Heart left ventricle (tissue), 16 donors: ENCODE data around the gene ACCS. TPM values are rescaled to one million over a fixed set of nuclear protein-coding genes. Genes with fewer than 3 reads are reported as not detected.

Source experiments
- ATAC-seq, 4 donors: fragments of 200-7000 bp; cut with Tn5 transposase; one replicate each; pipeline ENCODE4 v1.9.1; 2020 to 2022; ENCODE audit warnings: moderate library complexity in 4 of 4, mild to moderate bottlenecking in 3 of 4, moderate number of reproducible peaks in 1 of 4
- DNase-seq, 5 donors: peaks; one replicate each; pipeline ENCODE4 v3.0.0-alpha.2; 2020
- H3K27ac ChIP-seq, 12 donors: fragments of 200-600 bp; sonication (generic) in 4 of 12; one replicate each; pipeline versions ENCODE4 v1.5.0 to v1.8.0; 2016 to 2022; ENCODE audit warnings: mild to moderate bottlenecking in 2 of 12
- H3K27me3 ChIP-seq, 9 donors: fragments of 200-600 bp; sonication (generic) in 2 of 9; one replicate each; pipeline versions ENCODE4 v1.5.1 to v1.8.0; 2016 to 2022; ENCODE audit warnings: mild to moderate bottlenecking in 3 of 9
- H3K36me3 ChIP-seq, 9 donors: fragments of 200-600 bp; sonication (generic) in 2 of 9; one replicate each; pipeline versions ENCODE4 v1.5.0 to v1.8.0; 2018 to 2022; ENCODE audit warnings: mild to moderate bottlenecking in 2 of 9
- H3K4me1 ChIP-seq, 12 donors: fragments of 200-600 bp; sonication (generic) in 4 of 12; one replicate each; pipeline versions ENCODE4 v1.5.0 to v1.8.0; 2016 to 2022; ENCODE audit warnings: mild to moderate bottlenecking in 3 of 12
- H3K4me3 ChIP-seq, 12 donors: fragments of 200-600 bp; sonication (generic) in 4 of 12; one replicate each; pipeline versions ENCODE4 v1.5.0 to v1.8.0; 2017 to 2022; ENCODE audit warnings: mild to moderate bottlenecking in 9 of 12, moderate library complexity in 4 of 12
- H3K9me3 ChIP-seq, 12 donors: fragments of 200-600 bp; sonication (generic) in 4 of 12; one replicate each; pipeline versions ENCODE4 v1.5.0 to v1.8.0; 2016 to 2022; ENCODE audit warnings: mild to moderate bottlenecking in 1 of 12
- CTCF ChIP-seq, 12 donors: fragments of 200-600 bp; sonication (generic) in 4 of 12; IDR thresholded peaks; one replicate each; pipeline versions ENCODE4 v1.5.0 to v1.8.0; 2018 to 2022; ENCODE audit warnings: antibody characterized with exemption in 12 of 12, mild to moderate bottlenecking in 5 of 12
- POLR2A ChIP-seq, 2 donors: fragments of 450-650 bp; IDR thresholded peaks; one replicate each; pipeline ENCODE4 v1.6.1; 2017; ENCODE audit warnings: antibody characterized with exemption in 2 of 2, mild to moderate bottlenecking in 2 of 2, moderate library complexity in 2 of 2
- WGBS, 4 donors: extraction: QIAGEN DNeasy Blood & Tissue Kit in 2 of 4; methylation state at CpG; one replicate each; pipeline versions ENCODE4 v1.1.5 to v1.1.7; 2013 to 2018; 5-methylcytosine and 5-hydroxymethylcytosine counted together
- intact Hi-C, 10 donors: fragments of 100-400 bp; cut with DNase I; formaldehyde crosslinking; loops; one replicate each; pipeline versions ENCODE4 v1.11.1 to v1.14.2; 2022
- polyA plus RNA-seq, 2 donors: library from polyadenylated mRNA; stranded (reverse); fragments of 200-250 nt; gene quantifications; one replicate each; pipeline ENCODE4 v1.2.3, GENCODE V29; 2013
- total RNA-seq, 9 donors: library from RNA; depleted of rRNA in 2 of 9; stranded (reverse); fragments of >200 nt in 2 of 9; fragmentation: NEBNext Ultra II Directional in 3 of 9; extraction: Animal tissue kit (Norgen Biotek cat#: 25700) in 3 of 9; gene quantifications; one replicate each; pipeline versions ENCODE4 v1.1.0 to v1.2.4, GENCODE V29; 2016 to 2023
- donor health status: ischemic (EF 13 %, LVEDD 7.1; RV severe dilation, severe dysfunction).
- donor health status: healthy with polysubstance abuse.
- donor health status: DM: no; HTN: yes; CAD: no.
- donor health status: DM: no; HTN: no; CAD: no.
- donor health status: ischemic (EF 25% LVEDD 6.9; RV normal size, moderate dysfunction).
- donor health status: ischemic (EF 25% LVEDD 5.7; RV mildly dilated, moderate dysfunction).
- donor health status: healthy.
- donor health status: DM: yes; HTN: yes; CAD: no.
- donor health status: ischemic (EF 35%, LVEDD 5.7; RV mildly dilated, moderate dysfunction).
- donor health status: nonischemic (EF 11% LVEDD 7.7; RV severe dilation, severe dysfunction).
- donor health status: DM: yes; HTN: yes; CAD: no.
- donor health status: PGD.
- donor health status: ischemic (EF 29% LVEDD 5.4; RV normal size, mild dysfunction).
- donor health status: nonischemic (EF 23%, LVEDD 6.1; RV moderate dilation, normal function).

Gene ACCS
- total and polyA plus RNA-seq, 11 donors: 1.6 to 16.7 (median 8.3) TPM

- intact Hi-C loops: loop anchor here in 1 of 10 donors (10.0 kb wide), 1 partner anchor 57 kb away; no protein-coding TSS in a partner anchor
- ATAC-seq: peak in 3 of 4 donors; percentile 28 to 65 (median 50)
- 74 to 82% (median 79%) methylated on average over 6 to 12 of the region's 12 CpGs for WGBS, 4 donors
- no peak for DNase-seq
- Histone ChIP-seq H3K27ac (no peak within 1 kb of the TSS), H3K36me3 (no peaks in the 10 kb centered on the region), H3K4me1 (no peaks in the 10 kb centered on the region), H3K9me3 (no peaks in the 10 kb centered on the region), H3K4me3 (no peak within 1 kb of the TSS), H3K27me3 (no peaks in the 10 kb centered on the region)
- TF ChIP-seq CTCF (IDR thresholded peaks at IDR 0.05): no peak
- no peak for TF ChIP-seq POLR2A (IDR thresholded peaks at IDR 0.05)
These were observed 18.1 kb upstream of the ACCS start, which contains the start of gene ACCSL for GRCh38 chr11:44047931-44048431. ACCSL (plus strand) TSS chr11:44047981; CDS start chr11:44048037, 56 bp downstream.

GRCh38 chr11:44049832-44050231 lies 16.2 kb upstream of the ACCS start:
- TF ChIP-seq CTCF (IDR thresholded peaks at IDR 0.05) (no peak), POLR2A (IDR thresholded peaks at IDR 0.05) (no peak)
- DNase-seq: no peak
- H3K36me3 ChIP-seq: no peaks in the 10 kb centered on the region
- no peak overlapping the region for H3K4me3 ChIP-seq
- ATAC-seq: no peak
- H3K27ac ChIP-seq: no peak overlapping the region
- H3K9me3 ChIP-seq: no peaks in the 10 kb centered on the region
- intact Hi-C loops: loop anchor here in 1 of 10 donors (10.0 kb wide), 1 partner anchor 55 kb away; no protein-coding TSS in a partner anchor
- no peaks in the 10 kb centered on the region for H3K4me1 ChIP-seq
- no peaks in the 10 kb centered on the region for H3K27me3 ChIP-seq
- 83 to 88% (median 85%) methylated on average over 3 of the region's 3 CpGs for WGBS, 4 donors

- Histone ChIP-seq H3K27me3 (no peaks in the 10 kb centered on the region), H3K27ac (no peak overlapping the region), H3K4me3 (no peak overlapping the region), H3K4me1 (no peaks in the 10 kb centered on the region), H3K36me3 (no peaks in the 10 kb centered on the region), H3K9me3 (no peaks in the 10 kb centered on the region)
- no peak for TF ChIP-seq POLR2A (IDR thresholded peaks at IDR 0.05)
- TF ChIP-seq CTCF (IDR thresholded peaks at IDR 0.05): no peak
- intact Hi-C loops: no loop called here
- 87 to 95% (median 91%) methylated on average over 4 of the region's 4 CpGs for WGBS, 4 donors
- no peak for DNase-seq
- no peak for ATAC-seq
These were observed 14.9 kb upstream of the ACCS start for GRCh38 chr11:44051171-44051570.

GRCh38 chr11:44057340-44057739 lies 8.7 kb upstream of the ACCS start:
- TF ChIP-seq CTCF (IDR thresholded peaks at IDR 0.05) (no peak), POLR2A (IDR thresholded peaks at IDR 0.05) (no peak)
- H3K4me1 ChIP-seq: no peaks in the 10 kb centered on the region
- DNase-seq (no peak), ATAC-seq (no peak)
- no peak overlapping the region for H3K4me3 ChIP-seq
- WGBS, 4 donors: 64 to 76% (median 70%) methylated on average over 6 of the region's 6 CpGs
- no peaks in the 10 kb centered on the region for H3K9me3 ChIP-seq
- no peak overlapping the region for H3K27ac ChIP-seq
- no peaks in the 10 kb centered on the region for H3K36me3 ChIP-seq
- intact Hi-C loops: no loop called here
- H3K27me3 ChIP-seq: no peaks in the 10 kb centered on the region
